CD4-positive, alpha-beta T cell (primary cell): ENCODE data around the gene SH2D7. TPM values are rescaled to one million over a fixed set of nuclear protein-coding genes. Genes with fewer than 3 reads are reported as not detected.
A peak's percentile ranks its signal among the peaks of the same experiment; 100 is the strongest.

Experiments
- ATAC-seq: fragments of 200-7000 bp; cut with Tn5 transposase; one replicate; pipeline ENCODE4 v1.10.0; 2022; ENCODE audit warnings: mild to moderate bottlenecking; ENCODE audit not compliant: poor library complexity
- CTCF ChIA-PET: fragments of 350-600 bp; sonication (Branson Sonifier 250); formaldehyde crosslinking; loops from one replicate; lab custom pipeline; 2021; ENCODE audit warnings: antibody characterized with exemption, inconsistent platforms; lab: Charles Lee
- POLR2A ChIA-PET: fragments of 350-600 bp; sonication (Branson Sonifier 250); formaldehyde crosslinking; loops from one replicate; lab custom pipeline; 2021; ENCODE audit warnings: antibody characterized with exemption, inconsistent platforms; lab: Charles Lee
- DNase-seq, 14 experiments: peaks; one replicate each; pipeline ENCODE4 v3.0.0-alpha.2; 2013 to 2020; ENCODE audit warnings: mixed read lengths in 2 of 14
- H3K27ac ChIP-seq, 2 donors: one replicate each; pipeline versions ENCODE4 v1.5.1 to v1.7.0; 2013; ENCODE audit warnings: low read length in 2 of 2, low read depth in 1 of 2, mild to moderate bottlenecking in 1 of 2
- H3K27me3 ChIP-seq, 2 experiments: 1 replicate in 1 of 2; 2 replicates in 1 of 2; pipeline versions ENCODE4 v1.6.1 to v1.7.0; 2013; ENCODE audit warnings: low read length in 2 of 2, control low read depth in 1 of 2, mild to moderate bottlenecking in 1 of 2, moderate library complexity in 1 of 2; ENCODE audit not compliant: insufficient read depth in 2 of 2, control insufficient read depth in 1 of 2
- H3K36me3 ChIP-seq: one replicate; pipeline ENCODE4 v1.6.1; 2013; ENCODE audit warnings: low read length, control low read depth; ENCODE audit not compliant: insufficient read depth
- H3K4me1 ChIP-seq: one replicate; pipeline ENCODE4 v1.6.1; 2013; ENCODE audit warnings: low read length, control low read depth; ENCODE audit not compliant: insufficient read depth
- H3K4me3 ChIP-seq: one replicate; pipeline ENCODE4 v1.5.1; 2013; ENCODE audit warnings: mild to moderate bottlenecking, low read length, moderate library complexity
- H3K9me3 ChIP-seq, 2 experiments: 1 replicate in 1 of 2; 2 replicates in 1 of 2; pipeline versions ENCODE4 v1.6.1 to v1.7.0; 2013; ENCODE audit warnings: low read length in 2 of 2, mild to moderate bottlenecking in 2 of 2, control low read depth in 1 of 2, moderate library complexity in 1 of 2; ENCODE audit not compliant: control insufficient read depth in 1 of 2, insufficient read depth in 1 of 2
- H3K27ac Mint-ChIP-seq: one replicate; pipeline ENCODE4 v1.8.0; 2020; ENCODE audit warnings: mixed read lengths
- H3K27me3 Mint-ChIP-seq: one replicate; pipeline ENCODE4 v1.8.0; 2021; ENCODE audit warnings: mixed read lengths
- H3K36me3 Mint-ChIP-seq: one replicate; pipeline ENCODE4 v1.8.0; 2021; ENCODE audit warnings: low read depth, mixed read lengths
- H3K4me1 Mint-ChIP-seq: one replicate; pipeline ENCODE4 v1.8.0; 2021; ENCODE audit warnings: low read depth, mixed read lengths
- H3K4me3 Mint-ChIP-seq: one replicate; pipeline ENCODE4 v1.8.0; 2020; ENCODE audit warnings: mild to moderate bottlenecking, mixed read lengths
- H3K9me3 Mint-ChIP-seq: one replicate; pipeline ENCODE4 v1.8.0; 2020; ENCODE audit warnings: mixed read lengths
- CTCF ChIP-seq: fragments of 200-600 bp; IDR thresholded peaks from one replicate; pipeline ENCODE4 v1.8.0; 2022; ENCODE audit warnings: antibody characterized with exemption, mild to moderate bottlenecking
- intact Hi-C, 2 experiments: fragments of 100-400 bp; cut with DNase I in 1 of 2; cut with micrococcal nuclease in 1 of 2; formaldehyde crosslinking; loops; one replicate each; pipeline versions ENCODE4 v1.15.1 to v1.9.0; 2023 to 2025; cut with DNase I, micrococcal nuclease
- total RNA-seq, 174 experiments: library from RNA in 2 of 174; stranded (reverse) in 2 of 174; gene quantifications; one replicate each; pipeline ENCODE4 v1.2.3 and lab custom pipeline; 2021 to 2026

SH2D7 gene
- total RNA-seq, 2 experiments from 2014 or later: not detected

GRCh38 chr15:78079298-78080087 lies 12.9 kb upstream of the SH2D7 start:
- H3K4me1 ChIP-seq: peaks cover 40% of the 10 kb centered on the region
- TF ChIP-seq CTCF: no peak
- no peaks in the 10 kb centered on the region for H3K9me3 ChIP-seq
- Mint-ChIP-seq H3K27ac (peak overlapping the region; percentile 37), H3K4me3 (peak overlapping the region; percentile 70), H3K4me1 (peaks cover 29% of the 10 kb centered on the region), H3K36me3 (peaks cover 23% of the 10 kb centered on the region), H3K9me3 (no peaks in the 10 kb centered on the region), H3K27me3 (no peaks in the 10 kb centered on the region)
- H3K4me3 ChIP-seq: no peak overlapping the region
- no peaks in the 10 kb centered on the region for H3K36me3 ChIP-seq
- H3K27me3 ChIP-seq: no peaks in the 10 kb centered on the region
- POLR2A ChIA-PET: interaction anchor here (14.8 kb wide), 1 partner anchor 26 kb away, joined by 304 read pairs; no protein-coding TSS in a partner anchor
- ATAC-seq: no peak
- no peak for DNase-seq
- no peak overlapping the region for H3K27ac ChIP-seq
- CTCF ChIA-PET: interaction anchor here (2.6 kb wide), 1 partner anchor 29 kb away, joined by 11 read pairs; no protein-coding TSS in a partner anchor
- intact Hi-C loops: loop anchor here in 1 of 2 experiments (2.0 to 5.0 kb wide), 2 partner anchors 218 to 359 kb away; partner anchors contain the start of genes IREB2 and SKIC8

GRCh38 chr15:78080088-78080460 lies 12.3 kb upstream of the SH2D7 start:
- Mint-ChIP-seq H3K4me3 (peak overlapping the region; percentile 70), H3K36me3 (peaks cover 20% of the 10 kb centered on the region), H3K27me3 (no peaks in the 10 kb centered on the region), H3K9me3 (no peaks in the 10 kb centered on the region), H3K27ac (no peak overlapping the region), H3K4me1 (peaks cover 25% of the 10 kb centered on the region)
- Histone ChIP-seq H3K27ac (no peak overlapping the region), H3K4me1 (peaks cover 38% of the 10 kb centered on the region), H3K36me3 (no peaks in the 10 kb centered on the region), H3K27me3 (no peaks in the 10 kb centered on the region), H3K4me3 (no peak overlapping the region), H3K9me3 (no peaks in the 10 kb centered on the region)
- ChIA-PET CTCF (interaction anchor here (2.6 kb wide), 1 partner anchor 28 kb away, joined by 11 read pairs; no protein-coding TSS in a partner anchor), POLR2A (no interaction called here)
- no peak for ATAC-seq
- TF ChIP-seq CTCF: no peak
- no peak for DNase-seq
- intact Hi-C loops: no loop called here

GRCh38 chr15:78082106-78082742 lies 10.1 kb upstream of the SH2D7 start:
- no peak overlapping the region for H3K27ac ChIP-seq
- no peak overlapping the region for H3K4me3 ChIP-seq
- H3K9me3 Mint-ChIP-seq: no peaks in the 10 kb centered on the region
- TF ChIP-seq CTCF: no peak
- ChIA-PET POLR2A (interaction anchor here (0.6 to 1.8 kb wide), 2 partner anchors 48 to 152 kb away, joined by 4 to 6 read pairs; no protein-coding TSS in a partner anchor), CTCF (interaction anchor here (1.0 to 2.5 kb wide), 2 partner anchors 26 to 123 kb away, joined by 3 to 6 read pairs; no protein-coding TSS in a partner anchor)
- H3K27ac Mint-ChIP-seq: no peak overlapping the region
- H3K4me1 Mint-ChIP-seq: peaks cover 6% of the 10 kb centered on the region
- peak overlapping the region; percentile 46 for H3K4me3 Mint-ChIP-seq
- H3K27me3 Mint-ChIP-seq: no peaks in the 10 kb centered on the region
- DNase-seq (peak in 2 of 14 experiments; percentile 60 to 74), ATAC-seq (no peak)
- H3K36me3 Mint-ChIP-seq: peaks cover 6% of the 10 kb centered on the region
- H3K4me1 ChIP-seq: peaks cover 21% of the 10 kb centered on the region
- no peaks in the 10 kb centered on the region for H3K36me3 ChIP-seq
- no peaks in the 10 kb centered on the region for H3K27me3 ChIP-seq
- intact Hi-C loops: loop anchor here in 1 of 2 experiments (1.0 kb wide), 1 partner anchor 17 kb away; no protein-coding TSS in a partner anchor
- H3K9me3 ChIP-seq: no peaks in the 10 kb centered on the region
